WERI-Rb-1 (cell line): ENCODE measurements around the gene LRTM2.

Experiments
- DNase-seq: peaks from one replicate; pipeline ENCODE4 v3.0.0-alpha.2; 2020
- H3K27ac ChIP-seq: fragments of 250-450 bp; sonication (Bioruptor Pico); 2 replicates; pipeline ENCODE4 v1.5.1; 2020; ENCODE audit warnings: mild to moderate bottlenecking, moderate library complexity
- H3K27me3 ChIP-seq: fragments of 250-450 bp; sonication (Bioruptor Pico); 2 replicates; pipeline ENCODE4 v1.5.1; 2021; ENCODE audit warnings: mild to moderate bottlenecking, low read depth, moderate library complexity; ENCODE audit not compliant: insufficient read depth, severe bottlenecking
- H3K36me3 ChIP-seq: fragments of 250-450 bp; sonication (Bioruptor Pico); 2 replicates; pipeline ENCODE4 v1.5.1; 2020; ENCODE audit warnings: mild to moderate bottlenecking, moderate library complexity
- H3K4me3 ChIP-seq: 2 replicates; pipeline ENCODE4 v1.5.1; 2011; ENCODE audit warnings: low read depth, mild to moderate bottlenecking, control low read depth, low read length
- H3K9me3 ChIP-seq: fragments of 250-450 bp; sonication (Bioruptor Pico); 2 replicates; pipeline ENCODE4 v1.5.1; 2021; ENCODE audit warnings: mild to moderate bottlenecking, moderate library complexity; ENCODE audit not compliant: severe bottlenecking
- CTCF ChIP-seq: IDR thresholded peaks from 2 replicates; pipeline ENCODE4 v1.5.1; 2011; ENCODE audit warnings: low read depth, mild to moderate bottlenecking, control low read depth, inconsistent platforms, low read length

Gene LRTM2

GRCh38 chr12:1876086-1876485, 55.7 kb downstream of the LRTM2 start:
- TF ChIP-seq CTCF: no peak
- Histone ChIP-seq H3K36me3 (no peaks in the 10 kb centered on the region), H3K27me3 (no peaks in the 10 kb centered on the region), H3K9me3 (no peaks in the 10 kb centered on the region), H3K4me3 (no peak overlapping the region), H3K27ac (no peak overlapping the region)
- no peak for DNase-seq

GRCh38 chr12:1877169-1877878, 57.0 kb downstream of the LRTM2 start:
- H3K4me3 ChIP-seq: no peak overlapping the region
- no peak for DNase-seq
- no peaks in the 10 kb centered on the region for H3K36me3 ChIP-seq
- TF ChIP-seq CTCF: no peak
- H3K27ac ChIP-seq: no peak overlapping the region
- no peaks in the 10 kb centered on the region for H3K9me3 ChIP-seq
- no peaks in the 10 kb centered on the region for H3K27me3 ChIP-seq

GRCh38 chr12:1878214-1878613, 57.8 kb downstream of the LRTM2 start:
- Histone ChIP-seq H3K27me3 (no peaks in the 10 kb centered on the region), H3K4me3 (no peak overlapping the region), H3K27ac (no peak overlapping the region), H3K36me3 (no peaks in the 10 kb centered on the region), H3K9me3 (no peaks in the 10 kb centered on the region)
- TF ChIP-seq CTCF: no peak
- DNase-seq: no peak

- H3K9me3 ChIP-seq: no peaks in the 10 kb centered on the region
- no peak overlapping the region for H3K4me3 ChIP-seq
- no peak overlapping the region for H3K27ac ChIP-seq
- DNase-seq: no peak
- H3K36me3 ChIP-seq: no peaks in the 10 kb centered on the region
- TF ChIP-seq CTCF: no peak
- H3K27me3 ChIP-seq: no peaks in the 10 kb centered on the region
Observed at GRCh38 chr12:1878695-1879094, 58.3 kb downstream of the LRTM2 start.

GRCh38 chr12:1879633-1880032, 59.3 kb downstream of the LRTM2 start:
- Histone ChIP-seq H3K27me3 (no peaks in the 10 kb centered on the region), H3K36me3 (no peaks in the 10 kb centered on the region)

More at GRCh38 chr12:1879633-1880032, 59.3 kb downstream of the LRTM2 start:
- no peak for DNase-seq
- Histone ChIP-seq H3K27ac (no peak overlapping the region), H3K9me3 (no peaks in the 10 kb centered on the region), H3K4me3 (no peak overlapping the region)
- no peak for TF ChIP-seq CTCF
